ENCODE results near the gene FSTL5.

The FSTL5 gene

DNA sequence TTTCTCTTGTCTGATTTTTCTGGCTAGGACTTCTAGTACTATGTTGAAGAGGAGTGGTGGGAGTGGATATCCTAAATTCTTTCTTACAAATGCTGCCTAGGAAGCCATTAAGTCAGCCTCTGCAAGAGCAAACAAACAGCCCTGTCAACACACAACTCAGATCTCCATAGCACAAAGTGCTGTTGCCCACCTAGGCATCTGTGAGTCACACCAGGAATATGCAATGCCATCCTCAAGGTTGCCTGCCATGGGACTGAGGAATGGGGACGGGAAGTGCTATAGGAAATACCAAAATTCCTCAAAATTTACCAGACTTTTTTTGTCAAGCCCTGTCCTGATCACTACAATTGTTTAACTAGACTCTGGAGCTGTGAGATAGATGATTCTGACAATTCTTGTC is 466.9 kb downstream of the FSTL5 start:
- no peak for DNase-seq

DNA sequence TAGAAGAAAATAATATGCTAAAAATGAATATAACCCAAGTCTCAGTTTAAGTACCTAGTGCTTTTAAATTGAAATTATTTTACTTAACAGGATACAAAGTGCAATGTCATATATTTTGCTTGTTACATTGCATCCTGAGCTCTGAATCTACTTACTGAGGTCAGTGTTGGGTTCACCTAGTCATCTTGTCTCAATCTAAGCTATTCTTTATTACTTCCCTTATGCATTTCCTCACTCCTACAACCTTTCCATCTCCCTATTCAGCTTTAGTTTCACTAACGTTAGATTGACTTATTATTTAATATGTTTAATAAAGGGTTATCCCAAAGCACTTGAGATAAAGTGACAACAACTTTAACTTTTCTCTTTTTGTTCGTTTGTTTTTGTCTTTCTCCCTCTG is 483.7 kb downstream of the FSTL5 start:
- no peak for DNase-seq

DNA sequence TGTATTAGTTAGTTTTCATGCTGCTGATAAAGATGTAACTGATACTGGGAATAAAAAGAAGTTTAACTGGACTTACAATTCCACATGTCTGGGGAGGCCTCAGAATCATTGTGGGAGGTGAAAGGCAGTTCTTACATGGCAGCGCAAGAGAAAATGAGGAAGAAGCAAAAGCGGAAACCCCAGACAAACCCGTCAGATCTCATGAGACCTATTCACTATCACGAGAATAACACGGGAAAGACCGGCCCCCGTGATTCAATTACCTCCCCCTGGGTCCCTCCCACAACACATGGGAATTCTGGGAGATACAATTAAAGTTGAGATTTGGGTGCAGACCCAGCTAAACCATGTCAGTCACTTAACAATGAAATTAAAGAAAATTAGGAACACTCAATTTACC is 499.1 kb downstream of the FSTL5 start:
- DNase-seq = no peak

DNA sequence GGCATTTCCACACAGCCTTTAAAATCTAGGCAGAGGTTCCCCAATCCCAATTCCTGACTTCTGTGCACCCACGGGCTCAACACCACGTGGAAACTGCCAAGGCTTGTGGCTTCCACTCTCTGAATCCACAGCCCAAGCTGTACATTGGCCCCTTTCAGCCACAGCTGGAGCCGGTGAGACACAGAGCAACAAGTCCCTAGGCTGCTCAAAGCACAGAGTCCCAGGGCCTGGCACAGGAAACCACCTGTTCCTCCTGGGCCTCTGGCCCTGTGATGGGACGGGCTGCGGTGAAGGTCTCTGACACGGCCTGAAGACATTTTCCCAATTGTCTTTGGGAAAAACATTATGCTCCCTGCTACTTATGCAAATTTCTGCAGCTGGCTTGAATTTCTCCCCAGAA is 500.0 kb downstream of the FSTL5 start:
- no peak for DNase-seq

DNA sequence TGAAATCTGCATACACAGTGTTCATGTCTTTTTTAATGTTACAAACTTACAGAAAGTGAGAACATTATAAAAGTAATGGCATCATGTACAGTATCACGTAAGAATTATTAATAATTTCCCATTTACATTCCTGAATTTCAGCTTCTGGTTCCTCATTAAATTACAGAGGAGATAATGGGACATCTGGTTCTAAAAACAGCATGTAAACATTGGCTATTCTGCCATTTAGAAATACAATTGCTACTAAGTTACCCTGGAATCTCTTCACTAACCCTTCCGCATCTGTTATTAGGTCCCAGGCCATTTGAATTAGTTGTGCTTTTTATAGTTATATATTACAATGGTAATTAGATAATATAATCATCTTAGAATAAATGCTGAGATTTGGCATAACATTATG is 505.1 kb downstream of the FSTL5 start:
- no peak for DNase-seq

- DNase-seq = no peak
Measured at GRCh38 chr4:161657616-161658015, 506.2 kb downstream of the FSTL5 start.

GRCh38 chr4:161656594-161656993 is 507.2 kb downstream of the FSTL5 start:
- DNase-seq = no peak

GRCh38 chr4:161655148-161655547 is 508.7 kb downstream of the FSTL5 start:
- DNase-seq = no peak

DNA sequence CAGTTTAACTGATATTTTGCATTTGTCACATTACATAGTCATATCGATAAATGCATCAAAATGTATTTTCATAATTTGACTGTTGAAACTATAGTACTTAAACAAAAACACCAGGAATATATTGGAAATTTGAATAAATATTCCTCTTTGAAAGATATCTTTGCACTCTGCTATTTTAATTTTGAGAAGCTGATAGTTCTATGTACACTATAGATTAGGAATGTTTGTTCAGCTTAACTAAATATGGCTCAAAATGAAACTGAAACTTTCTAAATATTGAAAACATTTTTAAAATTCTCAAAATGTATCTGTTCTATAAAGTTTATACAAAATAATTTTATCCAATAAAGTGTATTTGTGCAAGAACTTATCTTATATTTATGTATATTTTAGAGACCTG is 510.1 kb downstream of the FSTL5 start:
- DNase-seq = no peak

DNA sequence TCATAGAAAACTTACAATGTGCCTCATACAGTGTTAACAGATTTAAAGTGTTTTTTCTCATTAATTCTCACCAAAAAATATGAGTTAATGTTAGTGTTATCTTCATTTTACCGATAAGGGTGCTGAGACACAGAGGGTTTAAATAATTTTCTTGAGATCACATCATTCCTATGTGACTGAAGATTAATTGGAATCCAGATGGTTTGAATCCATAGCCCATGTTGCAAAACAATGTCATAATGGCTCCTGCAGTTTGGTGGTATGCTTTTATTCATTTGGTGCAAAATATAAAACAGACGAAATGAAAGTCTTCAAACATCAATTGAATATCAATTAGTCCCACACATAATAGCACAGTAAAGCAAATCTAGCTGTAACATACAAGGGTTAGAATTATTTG is 512.2 kb downstream of the FSTL5 start:
- no peak for DNase-seq

DNA sequence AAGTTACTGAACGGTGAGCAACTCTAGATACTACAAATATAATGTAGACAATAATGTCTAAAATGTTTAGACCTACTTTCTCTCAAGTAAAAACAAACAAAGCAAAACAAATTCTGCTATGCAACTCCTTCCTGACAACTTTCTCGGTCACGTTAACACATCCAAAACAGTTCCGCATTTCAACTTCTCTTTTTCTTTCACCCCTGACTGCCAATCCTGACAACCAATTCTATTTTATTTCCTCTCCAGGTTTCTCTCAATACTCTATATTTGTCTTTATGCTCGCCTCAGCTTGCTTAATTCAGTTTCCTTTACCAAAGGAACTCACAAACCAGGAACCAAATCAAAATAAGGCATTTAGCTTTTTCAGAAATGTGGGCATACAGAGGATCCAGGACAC is 513.0 kb downstream of the FSTL5 start:
- peak; percentile 8 for DNase-seq

DNA sequence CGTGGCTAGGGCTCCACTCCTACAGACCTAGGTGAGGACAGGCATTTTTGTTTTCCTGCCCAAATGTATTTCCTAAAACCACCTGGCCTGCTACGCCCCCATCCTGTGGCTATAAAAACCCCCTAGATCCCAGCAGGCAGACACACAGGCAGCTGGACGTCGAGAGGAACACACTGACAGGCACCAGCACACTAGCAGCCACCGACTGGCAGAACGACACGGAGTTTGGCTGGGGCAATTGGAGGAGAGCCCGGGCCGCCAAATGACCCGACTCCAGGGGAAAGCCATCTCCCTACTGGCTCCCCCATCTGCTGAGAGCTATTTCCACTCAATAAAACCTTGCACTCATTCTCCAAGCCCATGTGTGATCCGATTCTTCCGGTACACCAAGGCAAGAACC is 516.0 kb downstream of the FSTL5 start:
- no peak for DNase-seq

DNA sequence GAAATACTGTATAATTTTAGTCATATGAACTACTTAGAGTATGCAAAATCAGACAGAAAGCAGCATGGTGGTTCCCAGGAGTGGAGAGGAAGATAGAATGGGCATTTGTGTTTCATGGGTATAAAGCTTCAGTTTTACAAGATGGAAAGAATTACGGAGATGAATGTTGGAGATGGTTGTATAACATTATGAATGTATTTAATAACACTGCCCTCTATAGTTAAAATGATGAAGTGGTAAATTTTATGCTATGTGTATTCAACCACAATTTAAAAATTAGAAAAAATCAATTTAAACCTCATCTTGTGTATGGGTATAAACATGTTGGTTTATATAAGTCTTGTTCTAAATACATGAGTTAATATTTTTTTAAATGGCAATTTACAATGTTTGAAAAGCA is 521.1 kb downstream of the FSTL5 start:
- DNase-seq = no peak

- no peak for DNase-seq
Measured at GRCh38 chr4:161629694-161630441, 533.9 kb downstream of the FSTL5 start.

- no peak for DNase-seq
Measured at GRCh38 chr4:161604516-161605300, 559.1 kb downstream of the FSTL5 start.

DNA sequence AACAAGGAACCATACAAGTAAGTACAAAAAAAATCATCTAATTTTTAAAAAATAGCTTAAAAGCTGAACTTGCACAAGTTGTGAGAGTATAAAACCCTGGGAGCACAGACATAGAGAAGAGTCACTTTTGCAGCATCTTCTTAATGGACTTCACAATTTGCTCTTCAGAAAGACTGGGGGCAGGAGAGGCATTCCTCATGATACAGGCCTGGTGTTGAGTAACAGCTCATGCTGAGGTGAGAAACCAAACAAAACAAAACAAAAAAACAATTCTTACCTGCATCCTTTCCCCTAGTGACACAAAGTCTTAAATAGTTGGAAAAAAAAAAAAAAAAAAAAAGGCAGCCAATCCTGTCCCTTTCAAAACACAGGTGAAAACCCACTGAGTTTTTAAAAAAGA is 562.8 kb downstream of the FSTL5 start:
- no peak for DNase-seq

DNA sequence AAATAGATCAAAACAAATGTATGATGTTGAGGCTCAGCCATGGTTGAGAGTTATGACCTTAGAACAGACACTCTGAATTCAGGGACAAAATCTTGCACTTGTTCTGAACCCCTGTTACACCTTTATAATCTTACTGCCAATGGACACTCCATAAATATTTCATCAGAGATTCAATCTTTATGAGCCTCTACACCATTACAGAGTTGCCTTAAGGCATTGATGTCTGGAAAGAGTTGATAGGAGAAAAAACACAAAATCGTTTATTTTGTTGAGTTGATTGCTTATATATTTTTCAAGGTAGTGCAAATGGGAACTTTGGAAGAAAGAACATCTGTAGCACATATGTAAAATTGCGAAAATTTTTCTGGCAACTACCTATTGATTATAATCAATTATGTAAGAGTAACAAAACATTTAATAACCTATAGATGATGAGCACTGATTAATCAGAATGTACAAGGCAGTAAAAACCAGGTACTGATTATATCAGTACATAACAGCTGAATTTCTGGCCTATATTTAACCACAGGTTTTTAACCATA is 568.5 kb downstream of the FSTL5 start:
- DNase-seq = no peak

- DNase-seq = no peak
Measured at GRCh38 chr4:161585011-161585410, 578.8 kb downstream of the FSTL5 start.

- no peak for DNase-seq
Measured at GRCh38 chr4:161583549-161583948, 580.3 kb downstream of the FSTL5 start.

DNA sequence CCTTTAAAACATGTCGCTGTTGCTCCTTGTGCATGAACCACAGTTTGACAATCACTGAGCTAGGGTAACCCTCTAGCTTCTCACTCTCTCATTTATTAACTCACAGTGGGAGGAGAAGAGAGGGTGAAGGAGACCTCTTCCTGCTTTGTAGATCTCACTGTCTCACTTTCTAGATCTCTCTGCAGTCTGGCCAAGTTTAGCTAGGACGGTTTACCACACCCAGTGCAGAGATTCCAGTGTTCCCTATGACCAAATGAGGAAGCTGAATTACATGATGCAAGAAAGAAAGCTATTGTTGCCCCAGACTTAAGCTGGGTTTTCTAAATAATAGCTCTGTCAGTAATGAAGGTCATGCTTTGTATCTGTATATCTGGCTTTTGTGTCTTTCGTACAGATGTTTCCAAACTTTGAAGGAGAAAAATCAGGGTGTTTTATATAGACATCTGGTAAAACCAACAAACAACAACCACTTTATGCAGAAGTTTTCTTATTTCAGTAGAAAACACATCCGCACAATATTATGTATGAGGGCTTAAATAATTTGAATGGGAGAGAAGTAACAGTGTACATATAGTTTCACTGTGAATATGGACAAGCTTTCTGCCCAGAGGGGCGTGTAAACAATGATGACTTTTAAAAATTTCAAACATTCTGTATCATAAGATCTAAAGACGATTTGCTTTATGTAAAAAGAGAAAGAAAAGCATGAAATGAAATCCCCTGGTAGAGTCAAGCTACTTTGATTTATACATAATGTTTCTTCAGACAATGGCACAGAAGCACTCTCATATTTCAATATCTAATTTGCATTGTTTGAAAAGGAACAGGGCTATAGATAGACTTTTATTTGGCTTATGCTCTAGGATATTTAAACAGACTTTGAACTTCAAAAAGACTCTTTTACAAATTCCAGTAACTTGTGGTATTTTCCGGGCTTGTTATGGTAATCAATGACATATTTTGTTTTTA is 582.3 kb downstream of the FSTL5 start:
- DNase-seq = no peak

DNA sequence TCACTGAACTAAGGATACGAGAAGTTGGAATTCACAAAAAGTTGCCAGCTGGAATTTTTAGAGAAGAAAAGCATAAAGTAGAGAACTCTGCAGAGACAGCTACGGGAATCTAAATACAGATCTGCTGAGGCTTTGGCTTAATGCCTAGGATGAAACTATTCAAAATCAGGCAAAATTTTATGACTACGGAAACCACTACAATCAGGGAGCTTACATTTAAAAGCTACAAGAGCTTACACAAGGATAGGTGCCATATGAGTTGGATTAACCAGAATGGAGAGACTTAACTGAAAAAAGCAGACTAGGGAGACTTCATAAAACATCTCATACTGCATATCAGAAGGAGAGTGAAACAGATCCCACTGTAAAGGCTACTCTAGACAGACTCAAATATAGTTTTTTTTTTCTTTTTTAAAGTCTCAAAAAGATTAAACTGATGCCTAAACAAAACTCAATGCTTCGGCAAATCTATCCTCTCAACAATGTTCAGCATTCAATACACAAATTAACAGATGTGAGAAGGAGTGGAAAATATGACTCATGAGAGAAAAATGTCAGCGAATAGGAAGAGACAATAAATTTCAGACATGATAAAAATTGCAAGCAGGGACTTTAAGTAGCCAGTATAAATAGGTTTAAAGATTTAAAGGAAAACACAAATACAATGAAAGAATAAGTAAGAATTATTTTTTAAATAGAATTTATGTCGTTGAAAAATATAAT is 586.1 kb downstream of the FSTL5 start:
- DNase-seq = no peak

DNA sequence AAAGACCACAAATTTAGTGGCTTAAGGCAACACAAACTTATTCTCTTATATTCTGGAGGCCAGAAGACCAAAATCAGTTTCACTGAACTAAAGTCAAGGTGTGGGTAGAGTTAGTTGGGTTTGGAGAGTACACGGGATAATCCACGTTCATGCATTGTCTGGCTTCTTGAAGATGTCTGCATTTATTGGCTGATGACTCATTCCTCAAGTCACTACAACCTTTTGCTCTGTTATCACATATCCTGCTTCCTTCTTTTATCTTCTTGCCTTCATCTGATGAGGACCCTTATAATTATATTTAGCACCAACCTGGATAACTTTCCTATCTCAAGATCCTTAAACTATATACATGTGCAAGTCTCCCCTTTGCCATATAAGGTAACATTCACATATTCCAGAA is 590.0 kb downstream of the FSTL5 start:
- no peak for DNase-seq

All from CD4-positive, alpha-beta T cell treated with Interleukin-12 subunit alpha and Interleukin-12 subunit beta, for 1 hour (primary cell).